Measurements from ENCODE around the gene EFNA5.

The EFNA5 gene

DNA sequence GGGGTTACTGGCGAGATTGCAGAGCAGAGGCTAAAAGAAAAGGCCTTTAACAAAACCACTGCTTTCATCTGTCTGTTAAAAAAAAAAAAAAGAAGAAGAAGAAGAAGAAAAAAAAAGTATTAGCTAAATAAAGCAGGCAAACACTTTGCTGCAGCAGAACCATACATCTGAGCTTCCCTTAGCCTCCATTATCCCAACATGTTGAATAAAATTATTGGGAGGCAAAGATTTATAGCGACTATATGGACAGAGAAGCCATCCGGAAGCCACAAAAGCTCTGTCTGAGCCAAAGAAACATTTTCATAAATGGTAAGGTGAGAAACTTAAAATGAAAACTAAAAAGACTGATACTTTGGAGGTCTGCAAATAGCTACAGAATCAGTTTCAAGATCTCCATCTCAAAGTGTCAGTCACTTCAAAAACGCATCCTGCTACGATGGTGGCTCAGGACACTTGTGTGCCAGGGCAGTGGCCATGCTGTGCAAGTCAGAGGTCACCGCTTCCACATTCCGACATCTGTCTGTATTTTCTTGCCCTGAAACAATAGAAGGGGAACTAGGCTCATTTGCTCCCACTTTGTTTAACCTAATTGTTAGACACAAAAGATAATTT lies 9.6 kb downstream of the EFNA5 start:
- TF ChIP-seq, protein P1, sequence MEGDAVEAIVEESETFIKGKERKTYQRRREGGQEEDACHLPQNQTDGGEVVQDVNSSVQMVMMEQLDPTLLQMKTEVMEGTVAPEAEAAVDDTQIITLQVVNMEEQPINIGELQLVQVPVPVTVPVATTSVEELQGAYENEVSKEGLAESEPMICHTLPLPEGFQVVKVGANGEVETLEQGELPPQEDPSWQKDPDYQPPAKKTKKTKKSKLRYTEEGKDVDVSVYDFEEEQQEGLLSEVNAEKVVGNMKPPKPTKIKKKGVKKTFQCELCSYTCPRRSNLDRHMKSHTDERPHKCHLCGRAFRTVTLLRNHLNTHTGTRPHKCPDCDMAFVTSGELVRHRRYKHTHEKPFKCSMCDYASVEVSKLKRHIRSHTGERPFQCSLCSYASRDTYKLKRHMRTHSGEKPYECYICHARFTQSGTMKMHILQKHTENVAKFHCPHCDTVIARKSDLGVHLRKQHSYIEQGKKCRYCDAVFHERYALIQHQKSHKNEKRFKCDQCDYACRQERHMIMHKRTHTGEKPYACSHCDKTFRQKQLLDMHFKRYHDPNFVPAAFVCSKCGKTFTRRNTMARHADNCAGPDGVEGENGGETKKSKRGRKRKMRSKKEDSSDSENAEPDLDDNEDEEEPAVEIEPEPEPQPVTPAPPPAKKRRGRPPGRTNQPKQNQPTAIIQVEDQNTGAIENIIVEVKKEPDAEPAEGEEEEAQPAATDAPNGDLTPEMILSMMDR (IDR thresholded peaks at IDR 0.05; ENCODE audit: low read depth, low read length) = no peak
- H3K4me3 ChIP-seq (ENCODE audit: low read depth, low read length) = no peak overlapping the region
- H3K9me3 ChIP-seq (ENCODE audit: severe bottlenecking) = no peaks in the 10 kb centered on the region
- no peaks in the 10 kb centered on the region for H3K36me3 ChIP-seq
- no peak overlapping the region for H3K27ac ChIP-seq
- H3K27me3 ChIP-seq (ENCODE audit: insufficient read depth, low read depth, severe bottlenecking) = no peaks in the 10 kb centered on the region
- DNase-seq = no peak

DNA sequence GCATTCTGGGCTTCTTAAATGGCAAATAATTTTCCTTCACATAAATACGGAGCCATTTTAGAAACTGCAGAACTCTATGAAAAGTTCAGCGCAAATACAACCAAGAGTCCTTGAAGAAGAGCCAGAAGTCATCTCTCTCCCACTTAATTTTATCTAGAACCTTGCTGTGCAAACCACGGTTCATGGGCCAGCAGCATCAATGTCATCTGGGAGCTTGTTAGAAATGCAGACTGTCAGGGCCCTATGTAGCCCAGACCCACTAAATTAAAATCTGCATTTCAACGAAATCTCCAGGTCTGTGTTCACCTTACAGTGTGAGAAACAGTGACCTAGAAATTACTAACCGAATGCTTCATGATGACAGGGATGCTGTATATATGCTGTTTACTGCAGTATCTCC lies 12.2 kb downstream of the EFNA5 start:
- TF ChIP-seq, protein P1 (IDR thresholded peaks at IDR 0.05; ENCODE audit: low read depth, low read length) = no peak
- H3K4me3 ChIP-seq (ENCODE audit: low read depth, low read length) = no peak overlapping the region
- no peaks in the 10 kb centered on the region for H3K9me3 ChIP-seq (ENCODE audit: severe bottlenecking)
- DNase-seq = no peak
- H3K27ac ChIP-seq = no peak overlapping the region
- H3K36me3 ChIP-seq = no peaks in the 10 kb centered on the region
- H3K27me3 ChIP-seq (ENCODE audit: insufficient read depth, low read depth, severe bottlenecking) = no peaks in the 10 kb centered on the region

DNA sequence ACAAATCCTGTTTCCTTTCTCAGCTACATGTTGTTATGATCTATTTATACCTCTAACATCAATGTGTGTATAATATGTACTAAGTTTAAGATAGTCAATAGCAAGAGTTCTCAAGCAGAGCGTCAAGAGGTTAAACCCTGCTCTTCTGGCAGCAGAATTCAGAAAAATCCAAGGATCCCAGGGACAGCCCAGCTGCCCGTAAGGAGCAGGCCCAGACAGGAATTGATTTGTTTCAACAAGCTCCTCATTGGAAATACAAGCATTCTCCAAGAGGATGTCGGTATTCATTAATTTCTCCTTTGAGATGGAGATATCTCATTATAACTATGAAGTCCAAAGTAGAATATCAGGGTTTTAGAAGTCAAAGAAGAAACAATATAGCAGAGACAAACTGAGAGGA lies 14.9 kb downstream of the EFNA5 start:
- H3K4me3 ChIP-seq (ENCODE audit: low read depth, low read length) = no peak overlapping the region
- no peaks in the 10 kb centered on the region for H3K27me3 ChIP-seq (ENCODE audit: insufficient read depth, low read depth, severe bottlenecking)
- no peak for DNase-seq
- TF ChIP-seq, protein P1 (IDR thresholded peaks at IDR 0.05; ENCODE audit: low read depth, low read length) = no peak
- no peak overlapping the region for H3K27ac ChIP-seq
- H3K9me3 ChIP-seq (ENCODE audit: severe bottlenecking) = no peaks in the 10 kb centered on the region
- no peaks in the 10 kb centered on the region for H3K36me3 ChIP-seq

DNA sequence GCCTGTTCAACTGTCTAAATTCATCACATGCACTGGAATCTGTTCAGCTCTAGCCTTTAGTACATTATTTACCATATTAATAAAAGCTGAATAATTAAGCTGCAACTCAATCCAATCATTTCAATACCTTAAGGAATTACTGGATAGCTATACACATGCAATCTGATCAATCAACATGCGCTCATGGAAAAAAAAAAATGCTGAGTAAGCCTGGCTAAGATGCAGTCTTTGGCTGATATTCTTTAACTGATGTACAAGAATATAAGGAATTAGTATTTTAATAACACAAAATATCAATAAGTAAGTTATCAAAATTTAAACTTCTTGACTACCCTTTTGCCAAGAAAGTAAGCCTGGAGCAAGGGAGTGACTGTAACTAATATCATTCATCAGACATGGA lies 15.9 kb downstream of the EFNA5 start:
- H3K27me3 ChIP-seq (ENCODE audit: insufficient read depth, low read depth, severe bottlenecking) = no peaks in the 10 kb centered on the region
- DNase-seq = no peak
- no peak overlapping the region for H3K27ac ChIP-seq
- no peaks in the 10 kb centered on the region for H3K9me3 ChIP-seq (ENCODE audit: severe bottlenecking)
- no peaks in the 10 kb centered on the region for H3K36me3 ChIP-seq
- no peak overlapping the region for H3K4me3 ChIP-seq (ENCODE audit: low read depth, low read length)
- TF ChIP-seq, protein P1 (IDR thresholded peaks at IDR 0.05; ENCODE audit: low read depth, low read length) = no peak

DNA sequence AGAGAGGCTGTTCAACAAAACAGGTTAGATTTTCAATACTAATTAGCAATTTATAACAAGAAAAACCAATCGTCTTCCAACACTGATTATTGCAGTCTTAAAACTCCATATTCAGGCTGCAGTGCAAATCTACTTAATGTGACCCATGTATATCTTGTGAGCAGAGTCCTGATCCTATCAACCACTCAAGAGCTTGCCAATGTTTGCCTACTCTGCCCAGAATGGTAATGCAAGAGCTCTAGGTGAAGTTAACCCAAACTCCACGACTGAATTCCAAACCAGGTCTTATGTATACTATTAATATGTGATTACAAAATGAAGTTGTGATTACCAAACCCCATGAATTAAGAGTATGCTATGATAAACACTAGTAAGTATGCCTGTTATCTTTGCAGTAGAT lies 17.1 kb downstream of the EFNA5 start:
- TF ChIP-seq, protein P1 (IDR thresholded peaks at IDR 0.05; ENCODE audit: low read depth, low read length) = no peak
- H3K9me3 ChIP-seq (ENCODE audit: severe bottlenecking) = no peaks in the 10 kb centered on the region

More for the DNA sequence above, 17.1 kb downstream of the EFNA5 start:
- Histone ChIP-seq H3K36me3 (no peaks in the 10 kb centered on the region), H3K27ac (no peak overlapping the region), H3K4me3 (ENCODE audit: low read depth, low read length) (no peak overlapping the region), H3K27me3 (ENCODE audit: insufficient read depth, low read depth, severe bottlenecking) (no peaks in the 10 kb centered on the region)
- DNase-seq = no peak

Data from WERI-Rb-1 (cell line).